ENCODE results near the gene ACVR1. TPM values are rescaled to one million over a fixed set of nuclear protein-coding genes. Genes with fewer than 3 reads are reported as not detected.

Gene ACVR1
- total and polyA plus RNA-seq, 2 of the 13 experiments (the other 11 are each of a cell fraction or from before 2014, with no cell fraction given), result 2.3 to 5.4 TPM

DNA sequence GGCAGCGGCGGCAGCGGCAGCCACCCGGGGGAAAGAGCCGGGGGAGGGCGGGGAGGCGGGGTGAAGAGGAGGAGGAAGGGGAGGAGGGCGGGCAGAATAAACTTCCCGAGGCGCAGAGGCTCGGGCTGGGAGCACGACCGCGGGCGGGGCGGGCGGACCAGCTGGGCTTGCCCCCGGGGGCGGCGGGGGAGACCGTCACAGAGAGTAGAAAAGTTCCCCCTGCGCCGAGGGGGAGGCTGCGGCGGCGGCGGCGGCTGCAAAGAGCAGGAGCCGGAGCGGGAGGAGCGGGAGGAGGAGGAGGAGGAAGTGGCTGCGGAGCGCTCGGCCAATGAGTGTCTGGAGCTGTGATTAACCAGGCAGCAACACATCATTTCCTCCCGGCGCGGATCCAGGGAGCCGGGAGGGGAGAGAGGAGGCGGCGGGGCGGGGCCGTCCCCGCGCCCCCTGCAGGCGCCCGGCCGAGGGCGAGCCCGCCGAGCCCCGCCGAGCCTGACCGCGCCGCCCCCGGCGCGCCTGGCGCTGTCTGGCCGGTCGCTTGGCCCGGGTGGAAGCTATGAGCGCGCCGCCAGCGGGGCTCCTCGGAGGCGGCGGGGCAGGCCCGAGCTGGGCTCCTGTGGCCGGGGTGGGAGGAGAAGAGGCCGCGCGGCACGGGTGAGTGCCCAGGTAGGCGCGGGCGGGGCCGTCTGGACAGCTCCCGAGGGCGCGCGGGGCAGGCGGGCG, at the start of gene ACVR1 (continued):
- no peak for TF ChIP-seq TEAD2 (CRISPR knock-in tag; IDR thresholded peaks at IDR 0.05)
- peak; percentile 48; the same call in 1 of the 2 replicates for TF ChIP-seq KDM5A (IDR thresholded peaks at IDR 0.05; ENCODE audit: borderline replicate concordance, low read length)
- TF ChIP-seq ZBTB49 (CRISPR knock-in tag; IDR thresholded peaks at IDR 0.05; ENCODE audit: borderline replicate concordance), result peak; percentile 76; the same call in 1 of the 2 replicates
- TF ChIP-seq ZNF333 (CRISPR knock-in tag; IDR thresholded peaks at IDR 0.05; ENCODE audit: borderline replicate concordance), result 0 out of 2 replicates have a peak, but pooled peaks have one; percentile 41
- 0 out of 2 replicates have a peak, but pooled peaks have one; percentile 40 for TF ChIP-seq ZNF766 (CRISPR knock-in tag; IDR thresholded peaks at IDR 0.05; ENCODE audit: borderline replicate concordance)
- TF ChIP-seq ZNF558 (CRISPR knock-in tag; IDR thresholded peaks at IDR 0.05; ENCODE audit: borderline replicate concordance), result no peak
- TF ChIP-seq, protein P1, sequence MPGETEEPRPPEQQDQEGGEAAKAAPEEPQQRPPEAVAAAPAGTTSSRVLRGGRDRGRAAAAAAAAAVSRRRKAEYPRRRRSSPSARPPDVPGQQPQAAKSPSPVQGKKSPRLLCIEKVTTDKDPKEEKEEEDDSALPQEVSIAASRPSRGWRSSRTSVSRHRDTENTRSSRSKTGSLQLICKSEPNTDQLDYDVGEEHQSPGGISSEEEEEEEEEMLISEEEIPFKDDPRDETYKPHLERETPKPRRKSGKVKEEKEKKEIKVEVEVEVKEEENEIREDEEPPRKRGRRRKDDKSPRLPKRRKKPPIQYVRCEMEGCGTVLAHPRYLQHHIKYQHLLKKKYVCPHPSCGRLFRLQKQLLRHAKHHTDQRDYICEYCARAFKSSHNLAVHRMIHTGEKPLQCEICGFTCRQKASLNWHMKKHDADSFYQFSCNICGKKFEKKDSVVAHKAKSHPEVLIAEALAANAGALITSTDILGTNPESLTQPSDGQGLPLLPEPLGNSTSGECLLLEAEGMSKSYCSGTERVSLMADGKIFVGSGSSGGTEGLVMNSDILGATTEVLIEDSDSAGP (CRISPR knock-in tag; IDR thresholded peaks at IDR 0.05; ENCODE audit: borderline replicate concordance), result 0 out of 2 replicates have a peak, but pooled peaks have one; percentile 18
- 0 out of 2 replicates have a peak, but pooled peaks have one; percentile 15 for TF ChIP-seq MTERF4 (CRISPR knock-in tag; IDR thresholded peaks at IDR 0.05)
- peak; percentile 41; the same call in 1 of the 2 replicates for TF ChIP-seq RXRB (CRISPR knock-in tag; IDR thresholded peaks at IDR 0.05; ENCODE audit: borderline replicate concordance)
- TF ChIP-seq PHF20 (CRISPR knock-in tag; IDR thresholded peaks at IDR 0.05), result peak; percentile 64
- TF ChIP-seq ASH2L (IDR thresholded peaks at IDR 0.05; ENCODE audit: insufficient read length, low read depth, low read length), result peak; percentile 82
- TF ChIP-seq SYNCRIP (IDR thresholded peaks at IDR 0.05; ENCODE audit: insufficient read depth, low read depth, low read length), result no peak
- 0 out of 2 replicates have a peak, but pooled peaks have one; percentile 27 for TF ChIP-seq ZNF121 (CRISPR knock-in tag; IDR thresholded peaks at IDR 0.05)
- peak; percentile 84; the same call in 1 of the 2 replicates for TF ChIP-seq RAD21 (CRISPR knock-in tag; IDR thresholded peaks at IDR 0.05)
- TF ChIP-seq, protein P2, sequence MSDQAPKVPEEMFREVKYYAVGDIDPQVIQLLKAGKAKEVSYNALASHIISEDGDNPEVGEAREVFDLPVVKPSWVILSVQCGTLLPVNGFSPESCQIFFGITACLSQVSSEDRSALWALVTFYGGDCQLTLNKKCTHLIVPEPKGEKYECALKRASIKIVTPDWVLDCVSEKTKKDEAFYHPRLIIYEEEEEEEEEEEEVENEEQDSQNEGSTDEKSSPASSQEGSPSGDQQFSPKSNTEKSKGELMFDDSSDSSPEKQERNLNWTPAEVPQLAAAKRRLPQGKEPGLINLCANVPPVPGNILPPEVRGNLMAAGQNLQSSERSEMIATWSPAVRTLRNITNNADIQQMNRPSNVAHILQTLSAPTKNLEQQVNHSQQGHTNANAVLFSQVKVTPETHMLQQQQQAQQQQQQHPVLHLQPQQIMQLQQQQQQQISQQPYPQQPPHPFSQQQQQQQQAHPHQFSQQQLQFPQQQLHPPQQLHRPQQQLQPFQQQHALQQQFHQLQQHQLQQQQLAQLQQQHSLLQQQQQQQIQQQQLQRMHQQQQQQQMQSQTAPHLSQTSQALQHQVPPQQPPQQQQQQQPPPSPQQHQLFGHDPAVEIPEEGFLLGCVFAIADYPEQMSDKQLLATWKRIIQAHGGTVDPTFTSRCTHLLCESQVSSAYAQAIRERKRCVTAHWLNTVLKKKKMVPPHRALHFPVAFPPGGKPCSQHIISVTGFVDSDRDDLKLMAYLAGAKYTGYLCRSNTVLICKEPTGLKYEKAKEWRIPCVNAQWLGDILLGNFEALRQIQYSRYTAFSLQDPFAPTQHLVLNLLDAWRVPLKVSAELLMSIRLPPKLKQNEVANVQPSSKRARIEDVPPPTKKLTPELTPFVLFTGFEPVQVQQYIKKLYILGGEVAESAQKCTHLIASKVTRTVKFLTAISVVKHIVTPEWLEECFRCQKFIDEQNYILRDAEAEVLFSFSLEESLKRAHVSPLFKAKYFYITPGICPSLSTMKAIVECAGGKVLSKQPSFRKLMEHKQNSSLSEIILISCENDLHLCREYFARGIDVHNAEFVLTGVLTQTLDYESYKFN (CRISPR knock-in tag; conservative IDR thresholded peaks at IDR 0.05), result 0 out of 2 replicates have a peak, but pooled peaks have one; percentile 31
- no peak for TF ChIP-seq KLF13 (CRISPR knock-in tag; IDR thresholded peaks at IDR 0.05)
- TF ChIP-seq MAF1 (CRISPR knock-in tag; IDR thresholded peaks at IDR 0.05; ENCODE audit: borderline replicate concordance), result peak; percentile 23; the same call in 1 of the 2 replicates
- no peak for TF ChIP-seq ZNF296 (CRISPR knock-in tag; conservative IDR thresholded peaks at IDR 0.05)
- TF ChIP-seq CBX2 (IDR thresholded peaks at IDR 0.05; ENCODE audit: low read depth, low read length), result no peak
- no peak for TF ChIP-seq CBX2 (CRISPR knock-in tag; IDR thresholded peaks at IDR 0.05; ENCODE audit: low read depth)
